PFSK-1 (cell line): ENCODE measurements around the gene PMFBP1.

Experiments
- FOXP2 ChIP-seq: optimal IDR thresholded peaks from 2 replicates; pipeline ENCODE3; 2011; ENCODE audit warnings: borderline replicate concordance, control low read depth, inconsistent platforms; ENCODE audit not compliant: insufficient read depth; ENCODE audit errors: extremely low read length, extremely low read depth
- POLR2AphosphoS5 ChIP-seq: IDR thresholded peaks from 2 replicates; pipeline ENCODE4 v1.6.1; 2012; ENCODE audit warnings: low read depth, mild to moderate bottlenecking, control low read depth, low read length, moderate library complexity
- REST ChIP-seq, 2 experiments: IDR thresholded peaks; 2 replicates each; pipeline versions ENCODE4 v1.6.1 to v1.8.0; 2011 to 2012; ENCODE audit warnings: low read depth in 2 of 2, low read length in 2 of 2, control low read depth in 1 of 2, inconsistent platforms in 1 of 2, mild to moderate bottlenecking in 1 of 2, moderate library complexity in 1 of 2; ENCODE audit not compliant: insufficient read depth in 1 of 2
- SIN3A ChIP-seq: IDR thresholded peaks from 2 replicates; pipeline ENCODE4 v1.6.1; 2012; ENCODE audit warnings: mild to moderate bottlenecking, low read length, moderate library complexity, borderline replicate concordance; ENCODE audit not compliant: insufficient read depth
- TAF1 ChIP-seq: IDR thresholded peaks from 2 replicates; pipeline ENCODE4 v1.6.1; 2012; ENCODE audit warnings: low read length, control low read depth, borderline replicate concordance; ENCODE audit not compliant: insufficient read depth

PMFBP1 gene

GRCh38 chr16:72109300-72109699 lies 62.7 kb downstream of the PMFBP1 start:
- no peak for TF ChIP-seq FOXP2
- no peak for TF ChIP-seq REST (IDR thresholded peaks at IDR 0.05; ENCODE audit: insufficient read depth in 1 of 2, low read depth in 2 of 2, low read length in 2 of 2)
- no peak for TF ChIP-seq TAF1
- no peak for TF ChIP-seq POLR2AphosphoS5
- TF ChIP-seq SIN3A: no peak

GRCh38 chr16:72108353-72109102 lies 63.4 kb downstream of the PMFBP1 start:
- TF ChIP-seq POLR2AphosphoS5 (no peak), FOXP2 (no peak), SIN3A (no peak), REST (IDR thresholded peaks at IDR 0.05; ENCODE audit: insufficient read depth in 1 of 2, low read depth in 2 of 2, low read length in 2 of 2) (no peak), TAF1 (no peak)

GRCh38 chr16:72107371-72107770 lies 64.6 kb downstream of the PMFBP1 start:
- no peak for TF ChIP-seq POLR2AphosphoS5
- no peak for TF ChIP-seq SIN3A
- TF ChIP-seq REST (IDR thresholded peaks at IDR 0.05; ENCODE audit: insufficient read depth in 1 of 2, low read depth in 2 of 2, low read length in 2 of 2): no peak

- no peak for TF ChIP-seq REST (IDR thresholded peaks at IDR 0.05; ENCODE audit: insufficient read depth in 1 of 2, low read depth in 2 of 2, low read length in 2 of 2)
- no peak for TF ChIP-seq POLR2AphosphoS5
- no peak for TF ChIP-seq FOXP2
- no peak for TF ChIP-seq TAF1
- TF ChIP-seq SIN3A: no peak
Measured at GRCh38 chr16:72105978-72106377, 66.0 kb downstream of the PMFBP1 start.

GRCh38 chr16:72104905-72105304 lies 67.0 kb downstream of the PMFBP1 start:
- no peak for TF ChIP-seq SIN3A
- no peak for TF ChIP-seq TAF1
- TF ChIP-seq FOXP2: no peak
- TF ChIP-seq POLR2AphosphoS5: no peak
- TF ChIP-seq REST (IDR thresholded peaks at IDR 0.05; ENCODE audit: insufficient read depth in 1 of 2, low read depth in 2 of 2, low read length in 2 of 2): no peak
